ENCODE measurements around the gene PRKG1. TPM values are rescaled to one million over a fixed set of nuclear protein-coding genes. Genes with fewer than 3 reads are reported as not detected.

Gene PRKG1
- total and polyA plus RNA-seq, 2 of the 8 experiments (the other 6 are each of a cell fraction or from before 2014, with no cell fraction given), result 4.2 to 15.2 TPM

DNA sequence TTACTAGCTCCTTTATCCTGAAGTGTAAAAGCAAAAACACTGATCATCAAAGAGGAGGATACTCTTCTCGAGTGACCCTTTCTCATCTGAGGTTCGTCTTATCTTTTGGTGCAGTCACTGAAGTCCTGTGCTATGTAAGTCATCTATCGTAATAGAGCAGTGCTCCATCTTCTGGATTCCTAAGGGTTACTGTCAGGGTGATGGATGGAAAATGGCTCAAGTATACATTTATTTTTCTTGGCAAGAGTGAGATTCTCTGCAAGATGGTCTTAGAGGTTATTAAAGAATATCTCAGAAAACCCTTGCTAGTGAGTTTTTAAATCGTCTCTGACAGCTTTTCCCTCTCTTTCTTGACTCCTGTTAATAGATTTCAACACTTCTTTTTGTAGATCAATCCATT, 12.4 kb downstream of the PRKG1 start:
- H3K4me2 ChIP-seq (ENCODE audit: insufficient read depth in 1 of 2, low read depth in 2 of 2, low read length in 2 of 2), result no peak overlapping the region
- H2BK12ac ChIP-seq (ENCODE audit: low read depth, low read length), result no peak overlapping the region
- peaks cover 0 to 29% of the 10 kb centered on the region in 2 experiments; a peak in 3 of 4 replicates for H3K79me2 ChIP-seq (ENCODE audit: control insufficient read depth in 1 of 2, insufficient read depth in 2 of 2, low read length in 2 of 2)
- H3K18ac ChIP-seq (ENCODE audit: extremely low read depth, low read length), result no peak overlapping the region
- no peak overlapping the region for H3K9ac ChIP-seq (replicated peaks in 1 of 4; ENCODE audit: extremely low read depth in 1 of 4, low read depth in 3 of 4, low read length in 3 of 4)
- no peak overlapping the region for H2BK5ac ChIP-seq (ENCODE audit: low read depth, low read length)
- no peak overlapping the region for H3K4ac ChIP-seq (replicated peaks; ENCODE audit: insufficient read length, low read depth, low read length)
- H4K91ac ChIP-seq (replicated peaks; ENCODE audit: insufficient read length, low read length), result no peak overlapping the region
- no peaks in the 10 kb centered on the region for H4K20me1 ChIP-seq (replicated peaks in 1 of 2; ENCODE audit: control insufficient read depth in 1 of 2, insufficient read depth in 2 of 2, low read length in 2 of 2)
- peaks cover 3 to 8% (median 4%) of the 10 kb centered on the region in 4 experiments; a peak in 6 of 7 replicates for H3K4me1 ChIP-seq (replicated peaks in 1 of 4; ENCODE audit: control insufficient read depth in 3 of 4, insufficient read depth in 4 of 4, low read length in 3 of 4)
- no peak overlapping the region for H3K27ac ChIP-seq (ENCODE audit: low read depth, low read length)
- no peaks in the 10 kb centered on the region for H3K79me1 ChIP-seq (ENCODE audit: low read depth, low read length)
- H3K36me3 ChIP-seq (ENCODE audit: control insufficient read depth in 2 of 4, insufficient read depth in 4 of 4, low read length in 3 of 4), result no peaks in the 10 kb centered on the region
- H3K23ac ChIP-seq (ENCODE audit: insufficient read length), result no peak overlapping the region
- H2AFZ ChIP-seq (ENCODE audit: low read length), result no peak overlapping the region
- no peaks in the 10 kb centered on the region for H3K9me3 ChIP-seq (ENCODE audit: insufficient read depth in 2 of 2, low read depth in 1 of 2, low read length in 1 of 2)
- no peak overlapping the region for H3K14ac ChIP-seq (ENCODE audit: insufficient read length)
- H3K23me2 ChIP-seq (ENCODE audit: low read depth, low read length), result no peaks in the 10 kb centered on the region
- TF ChIP-seq, protein P1, sequence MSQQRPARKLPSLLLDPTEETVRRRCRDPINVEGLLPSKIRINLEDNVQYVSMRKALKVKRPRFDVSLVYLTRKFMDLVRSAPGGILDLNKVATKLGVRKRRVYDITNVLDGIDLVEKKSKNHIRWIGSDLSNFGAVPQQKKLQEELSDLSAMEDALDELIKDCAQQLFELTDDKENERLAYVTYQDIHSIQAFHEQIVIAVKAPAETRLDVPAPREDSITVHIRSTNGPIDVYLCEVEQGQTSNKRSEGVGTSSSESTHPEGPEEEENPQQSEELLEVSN (IDR thresholded peaks at IDR 0.05), result no peak
- no peak overlapping the region for H2BK120ac ChIP-seq (replicated peaks; ENCODE audit: low read depth, low read length)
- H3K56ac ChIP-seq (replicated peaks; ENCODE audit: insufficient read length, low read depth, low read length), result no peak overlapping the region
- no peak overlapping the region for H4K5ac ChIP-seq (ENCODE audit: insufficient read length, low read depth, low read length)
- H3K4me3 ChIP-seq (ENCODE audit: extremely low read depth in 1 of 4, insufficient read depth in 2 of 4, low read depth in 3 of 4, low read length in 4 of 4), result no peak overlapping the region
- no peak overlapping the region for H2AK5ac ChIP-seq (ENCODE audit: low read depth, low read length)
- DNase-seq (ENCODE audit: low read depth in 1 of 2, low spot score in 2 of 2), result no peak
- POLR2A ChIA-PET (ENCODE audit: partially characterized antibody), result interaction anchor here (1.5 kb wide), 1 partner anchor 12 kb away, joined by 3 read pairs; no protein-coding TSS in a partner anchor
- H2BK20ac ChIP-seq (ENCODE audit: low read length), result no peak overlapping the region
- H4K8ac ChIP-seq (ENCODE audit: extremely low read depth, insufficient read depth, low read length), result no peak overlapping the region
- no peak for FAIRE-seq
- WGBS, 2 experiments (ENCODE audit: extremely low coverage in 1 of 2, insufficient coverage in 1 of 2, insufficient read length in 1 of 2, insufficient replicate concordance in 2 of 2, low coverage in 1 of 2, low lambda C conversion rate in 2 of 2, missing lambda C conversion rate in 1 of 2), result 91% methylated on average over 4 of the region's 4 CpGs; no CpG with 5 or more reads in 1 of the 2 experiments
- no peaks in the 10 kb centered on the region for H3K27me3 ChIP-seq (replicated peaks in 1 of 4; ENCODE audit: control insufficient read depth in 3 of 4, extremely low read depth in 1 of 4, insufficient read depth in 3 of 4, low read length in 3 of 4)
- no peak overlapping the region for H2BK15ac ChIP-seq (ENCODE audit: low read length)
- CTCF ChIA-PET (ENCODE audit: partially characterized antibody), result interaction anchor here (1.8 kb wide), 1 partner anchor 17 kb away, joined by 5 read pairs; no protein-coding TSS in a partner anchor

Data from H1 (cell line).